ENCODE measurements around the gene MTA3. TPM values are rescaled to one million over a fixed set of nuclear protein-coding genes. Genes with fewer than 3 reads are reported as not detected.

The MTA3 gene
- total RNA-seq, 4 donors from 2014 or later: 6.6 to 21.6 (median 9.5) TPM

- no peak overlapping the region for H3K4me3 ChIP-seq
- no peak overlapping the region for H3K27ac ChIP-seq
- no peaks in the 10 kb centered on the region for H3K27me3 ChIP-seq
- in situ Hi-C loops (cut with MboI; ENCODE audit: low sequenced_read_pairs in 4 of 4): loop anchor here in 1 of 4 donors (25.0 kb wide), 1 partner anchor 438 kb away; the partner anchor contains the start of gene COX7A2L
- TF ChIP-seq POLR2A (IDR thresholded peaks at IDR 0.05) (no peak), CTCF (IDR thresholded peaks at IDR 0.05 in 4 of 5, conservative IDR thresholded peaks at IDR 0.05 in 1 of 5) (no peak)
- intact Hi-C loops (cut with DNase I; ENCODE audit: low total_unique reads): loop anchor here (5.0 kb wide), 1 partner anchor 1777 kb away; no protein-coding TSS in a partner anchor
- no peaks in the 10 kb centered on the region for H3K9me3 ChIP-seq
- peaks cover 14 to 16% of the 10 kb centered on the region in 2 donors for H3K4me1 ChIP-seq
- no peaks in the 10 kb centered on the region for H3K36me3 ChIP-seq
- ATAC-seq (no peak), DNase-seq (no peak)
Measured at GRCh38 chr2:42799881-42800280, 231.4 kb downstream of the MTA3 start.

DNA sequence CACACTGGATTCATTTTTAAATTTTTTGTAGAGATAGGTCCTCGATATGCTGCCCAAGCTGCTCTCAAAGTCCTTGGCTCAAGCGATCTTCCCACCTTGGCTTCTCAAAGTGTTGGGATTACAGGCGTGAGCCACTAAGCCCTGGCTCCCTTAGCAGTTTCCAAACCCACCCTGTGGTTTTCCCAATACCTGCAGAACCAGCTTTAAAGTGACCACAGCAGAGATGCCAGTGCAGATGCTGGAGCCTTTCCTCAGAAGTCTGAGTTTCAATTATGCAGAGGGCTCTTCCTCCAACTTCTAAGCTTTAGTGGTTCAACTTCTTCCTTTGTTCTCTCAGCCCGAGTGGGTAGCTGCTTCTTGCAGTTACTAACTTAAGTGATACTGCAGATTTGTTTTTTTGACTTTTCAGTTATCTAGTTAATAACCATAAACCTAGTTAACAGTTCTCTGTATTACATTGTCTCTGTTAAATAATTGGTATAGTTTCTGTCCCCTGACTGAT is 232.1 kb downstream of the MTA3 start:
- ATAC-seq (no peak), DNase-seq (no peak)
- no peak for TF ChIP-seq POLR2A (IDR thresholded peaks at IDR 0.05)
- no peak for TF ChIP-seq CTCF (IDR thresholded peaks at IDR 0.05 in 4 of 5, conservative IDR thresholded peaks at IDR 0.05 in 1 of 5)
- no peaks in the 10 kb centered on the region for H3K27me3 ChIP-seq
- H3K4me3 ChIP-seq: no peak overlapping the region
- peaks cover 18 to 22% of the 10 kb centered on the region in 2 donors for H3K4me1 ChIP-seq
- intact Hi-C loops (cut with DNase I; ENCODE audit: low total_unique reads) (loop anchor here (5.0 kb wide), 1 partner anchor 1777 kb away; no protein-coding TSS in a partner anchor), in situ Hi-C loops (cut with MboI; ENCODE audit: low sequenced_read_pairs in 4 of 4) (loop anchor here in 1 of 4 donors (25.0 kb wide), 1 partner anchor 438 kb away; the partner anchor contains the start of gene COX7A2L)
- no peaks in the 10 kb centered on the region for H3K36me3 ChIP-seq
- no peaks in the 10 kb centered on the region for H3K9me3 ChIP-seq
- H3K27ac ChIP-seq: no peak overlapping the region

- Histone ChIP-seq H3K27ac (no peak overlapping the region), H3K27me3 (no peaks in the 10 kb centered on the region), H3K4me3 (no peak overlapping the region), H3K9me3 (no peaks in the 10 kb centered on the region), H3K4me1 (peaks cover 18 to 22% of the 10 kb centered on the region in 2 donors), H3K36me3 (no peaks in the 10 kb centered on the region)
- intact Hi-C loops (cut with DNase I; ENCODE audit: low total_unique reads): loop anchor here (5.0 kb wide), 1 partner anchor 1776 kb away; no protein-coding TSS in a partner anchor
- ATAC-seq (no peak), DNase-seq (no peak)
- TF ChIP-seq POLR2A (IDR thresholded peaks at IDR 0.05): no peak
- TF ChIP-seq CTCF (IDR thresholded peaks at IDR 0.05 in 4 of 5, conservative IDR thresholded peaks at IDR 0.05 in 1 of 5): no peak
- in situ Hi-C loops (cut with MboI; ENCODE audit: low sequenced_read_pairs in 4 of 4): loop anchor here in 1 of 4 donors (25.0 kb wide), 1 partner anchor 439 kb away; the partner anchor contains the start of gene COX7A2L
Measured at GRCh38 chr2:42800981-42801380, 232.5 kb downstream of the MTA3 start.

DNA sequence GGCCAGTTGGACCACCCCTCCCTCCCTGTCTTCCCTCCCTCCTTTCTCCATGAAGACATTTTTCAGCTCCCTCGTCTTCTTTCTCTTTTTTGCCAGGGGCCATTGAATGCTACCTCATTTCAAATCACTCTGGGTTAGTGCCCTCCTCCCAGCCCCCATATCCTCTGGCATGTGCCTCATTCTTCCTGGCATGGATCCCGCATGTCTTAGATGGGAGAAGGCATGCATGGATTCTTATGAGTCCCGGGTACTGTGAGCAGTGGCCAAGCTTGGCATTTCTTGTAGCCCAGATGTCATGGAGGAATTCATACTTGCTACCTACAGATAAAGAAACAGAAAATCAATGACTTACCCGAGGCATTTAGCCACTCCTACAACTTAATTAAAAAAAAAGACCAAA is 232.9 kb downstream of the MTA3 start:
- intact Hi-C loops (cut with DNase I; ENCODE audit: low total_unique reads) (loop anchor here (5.0 kb wide), 1 partner anchor 1776 kb away; no protein-coding TSS in a partner anchor), in situ Hi-C loops (cut with MboI; ENCODE audit: low sequenced_read_pairs in 4 of 4) (loop anchor here in 1 of 4 donors (25.0 kb wide), 1 partner anchor 439 kb away; the partner anchor contains the start of gene COX7A2L)
- no peaks in the 10 kb centered on the region for H3K36me3 ChIP-seq
- H3K4me3 ChIP-seq: no peak overlapping the region
- no peaks in the 10 kb centered on the region for H3K9me3 ChIP-seq
- H3K27ac ChIP-seq: no peak overlapping the region
- H3K4me1 ChIP-seq: peaks cover 18 to 22% of the 10 kb centered on the region in 2 donors
- ATAC-seq (no peak), DNase-seq (no peak)
- no peaks in the 10 kb centered on the region for H3K27me3 ChIP-seq
- TF ChIP-seq CTCF (IDR thresholded peaks at IDR 0.05 in 4 of 5, conservative IDR thresholded peaks at IDR 0.05 in 1 of 5): no peak
